Neural cell (in vitro differentiated cells): ENCODE data around the gene FAP.

Experiments
- EP300 ChIP-seq: fragments of 450-650 bp; conservative IDR thresholded peaks from 2 replicates; pipeline ENCODE4 v1.6.1; 2014; ENCODE audit warnings: antibody characterized with exemption, mild to moderate bottlenecking, moderate library complexity; ENCODE audit not compliant: poor library complexity, severe bottlenecking
- EZH2 ChIP-seq: fragments of 200-600, 300-800 bp; shearing (Covaris generic), sonication (generic); IDR thresholded peaks from 2 replicates; pipeline ENCODE4 v1.6.1; 2014; ENCODE audit warnings: antibody characterized with exemption, low read length, borderline replicate concordance, mild to moderate bottlenecking; ENCODE audit not compliant: insufficient read depth, poor library complexity, severe bottlenecking
- MXI1 ChIP-seq: fragments of 450-650 bp; conservative IDR thresholded peaks from 2 replicates; pipeline ENCODE4 v1.6.1; 2014; ENCODE audit warnings: antibody characterized with exemption, mild to moderate bottlenecking; ENCODE audit not compliant: poor library complexity, severe bottlenecking
- POLR2AphosphoS5 ChIP-seq: IDR thresholded peaks from 2 replicates; pipeline ENCODE4 v1.6.1; 2012
- RAD21 ChIP-seq: fragments of 450-650 bp; conservative IDR thresholded peaks from 2 replicates; pipeline ENCODE4 v1.6.1; 2014; ENCODE audit warnings: antibody characterized with exemption, mild to moderate bottlenecking, moderate library complexity
- SMC3 ChIP-seq: fragments of 450-650 bp; conservative IDR thresholded peaks from 2 replicates; pipeline ENCODE4 v1.6.1; 2014; ENCODE audit warnings: antibody characterized with exemption, mild to moderate bottlenecking, moderate library complexity; ENCODE audit not compliant: poor library complexity
- TAF1 ChIP-seq: IDR thresholded peaks from 2 replicates; pipeline ENCODE4 v1.6.1; 2012; ENCODE audit warnings: low read depth
- TF ChIP-seq, protein P1 (sequence below): fragments of 450-650 bp; IDR thresholded peaks from 2 replicates; pipeline ENCODE4 v1.5.1; 2014; ENCODE audit warnings: antibody characterized with exemption, mild to moderate bottlenecking, moderate library complexity; ENCODE audit not compliant: poor library complexity, severe bottlenecking
- TF ChIP-seq, protein P2 (sequence below): IDR thresholded peaks from 2 replicates; pipeline ENCODE4 v1.6.1; 2012; ENCODE audit warnings: borderline replicate concordance

GRCh38 chr2:162226836-162227235 lies 16.4 kb downstream of the FAP start:
- TF ChIP-seq, protein P1, sequence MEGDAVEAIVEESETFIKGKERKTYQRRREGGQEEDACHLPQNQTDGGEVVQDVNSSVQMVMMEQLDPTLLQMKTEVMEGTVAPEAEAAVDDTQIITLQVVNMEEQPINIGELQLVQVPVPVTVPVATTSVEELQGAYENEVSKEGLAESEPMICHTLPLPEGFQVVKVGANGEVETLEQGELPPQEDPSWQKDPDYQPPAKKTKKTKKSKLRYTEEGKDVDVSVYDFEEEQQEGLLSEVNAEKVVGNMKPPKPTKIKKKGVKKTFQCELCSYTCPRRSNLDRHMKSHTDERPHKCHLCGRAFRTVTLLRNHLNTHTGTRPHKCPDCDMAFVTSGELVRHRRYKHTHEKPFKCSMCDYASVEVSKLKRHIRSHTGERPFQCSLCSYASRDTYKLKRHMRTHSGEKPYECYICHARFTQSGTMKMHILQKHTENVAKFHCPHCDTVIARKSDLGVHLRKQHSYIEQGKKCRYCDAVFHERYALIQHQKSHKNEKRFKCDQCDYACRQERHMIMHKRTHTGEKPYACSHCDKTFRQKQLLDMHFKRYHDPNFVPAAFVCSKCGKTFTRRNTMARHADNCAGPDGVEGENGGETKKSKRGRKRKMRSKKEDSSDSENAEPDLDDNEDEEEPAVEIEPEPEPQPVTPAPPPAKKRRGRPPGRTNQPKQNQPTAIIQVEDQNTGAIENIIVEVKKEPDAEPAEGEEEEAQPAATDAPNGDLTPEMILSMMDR, result no peak
- TF ChIP-seq TAF1 (no peak), EP300 (no peak), POLR2AphosphoS5 (no peak), MXI1 (no peak), SMC3 (no peak), EZH2 (no peak), RAD21 (no peak)
- TF ChIP-seq, protein P2, sequence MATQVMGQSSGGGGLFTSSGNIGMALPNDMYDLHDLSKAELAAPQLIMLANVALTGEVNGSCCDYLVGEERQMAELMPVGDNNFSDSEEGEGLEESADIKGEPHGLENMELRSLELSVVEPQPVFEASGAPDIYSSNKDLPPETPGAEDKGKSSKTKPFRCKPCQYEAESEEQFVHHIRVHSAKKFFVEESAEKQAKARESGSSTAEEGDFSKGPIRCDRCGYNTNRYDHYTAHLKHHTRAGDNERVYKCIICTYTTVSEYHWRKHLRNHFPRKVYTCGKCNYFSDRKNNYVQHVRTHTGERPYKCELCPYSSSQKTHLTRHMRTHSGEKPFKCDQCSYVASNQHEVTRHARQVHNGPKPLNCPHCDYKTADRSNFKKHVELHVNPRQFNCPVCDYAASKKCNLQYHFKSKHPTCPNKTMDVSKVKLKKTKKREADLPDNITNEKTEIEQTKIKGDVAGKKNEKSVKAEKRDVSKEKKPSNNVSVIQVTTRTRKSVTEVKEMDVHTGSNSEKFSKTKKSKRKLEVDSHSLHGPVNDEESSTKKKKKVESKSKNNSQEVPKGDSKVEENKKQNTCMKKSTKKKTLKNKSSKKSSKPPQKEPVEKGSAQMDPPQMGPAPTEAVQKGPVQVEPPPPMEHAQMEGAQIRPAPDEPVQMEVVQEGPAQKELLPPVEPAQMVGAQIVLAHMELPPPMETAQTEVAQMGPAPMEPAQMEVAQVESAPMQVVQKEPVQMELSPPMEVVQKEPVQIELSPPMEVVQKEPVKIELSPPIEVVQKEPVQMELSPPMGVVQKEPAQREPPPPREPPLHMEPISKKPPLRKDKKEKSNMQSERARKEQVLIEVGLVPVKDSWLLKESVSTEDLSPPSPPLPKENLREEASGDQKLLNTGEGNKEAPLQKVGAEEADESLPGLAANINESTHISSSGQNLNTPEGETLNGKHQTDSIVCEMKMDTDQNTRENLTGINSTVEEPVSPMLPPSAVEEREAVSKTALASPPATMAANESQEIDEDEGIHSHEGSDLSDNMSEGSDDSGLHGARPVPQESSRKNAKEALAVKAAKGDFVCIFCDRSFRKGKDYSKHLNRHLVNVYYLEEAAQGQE, result no peak
